Retinal pigment epithelial cell (primary cell): Measurements from ENCODE around the gene RAB3D.

ENCODE experiments used
- DNase-seq: peaks from one replicate; pipeline ENCODE4 v3.0.0-alpha.2; 2010; ENCODE audit warnings: low read depth
- H3K4me3 ChIP-seq: 2 replicates; pipeline ENCODE4 v1.5.1; 2011; ENCODE audit warnings: mild to moderate bottlenecking, low read length, control low read depth, moderate library complexity
- CTCF ChIP-seq: conservative IDR thresholded peaks from 2 replicates; pipeline ENCODE4 v1.5.1; 2011; ENCODE audit warnings: low read depth, low read length, control low read depth, inconsistent platforms

The RAB3D gene

GRCh38 chr19:11291415-11291814, 48.0 kb downstream of the RAB3D start:
- DNase-seq = no peak
- no peak overlapping the region for H3K4me3 ChIP-seq
- TF ChIP-seq CTCF = no peak

DNA sequence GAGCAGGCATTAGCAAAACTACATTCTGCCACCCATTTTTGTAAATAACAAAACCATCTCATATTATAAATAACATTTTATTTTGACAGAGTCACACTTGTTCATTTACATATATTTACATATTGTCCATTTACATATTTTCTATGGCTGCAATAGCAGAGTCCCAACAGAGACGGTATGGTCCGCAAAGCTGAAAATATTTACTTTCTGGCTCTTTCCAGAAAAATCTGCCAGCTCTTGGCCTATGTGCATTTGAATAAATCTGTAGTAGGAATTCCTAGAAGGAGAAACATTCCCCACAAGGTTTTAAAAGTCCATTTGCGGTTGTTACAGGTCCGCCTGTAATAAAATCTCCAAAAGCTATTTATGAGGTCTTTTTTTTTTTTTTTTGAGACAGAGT, 49.2 kb downstream of the RAB3D start:
- no peak for TF ChIP-seq CTCF
- DNase-seq = no peak

DNA sequence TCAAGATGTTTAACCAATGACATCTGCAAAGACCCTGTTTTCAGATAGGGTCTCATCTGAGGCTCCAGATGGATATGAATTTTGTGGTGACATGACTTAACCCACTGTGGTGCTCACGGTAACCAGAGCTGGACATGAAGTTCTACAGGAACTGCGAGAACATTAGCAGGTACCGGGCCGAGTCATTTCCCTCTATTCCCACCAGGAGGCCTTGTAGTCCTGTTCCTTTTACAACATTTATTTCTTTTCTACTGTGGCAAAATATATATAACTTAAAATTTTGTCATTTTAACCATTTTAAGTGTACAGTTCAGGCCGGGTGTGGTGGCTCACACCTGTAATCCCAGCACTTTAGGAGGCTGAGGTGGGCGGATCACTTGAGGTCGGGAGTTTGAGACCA, 51.1 kb downstream of the RAB3D start:
- peak; percentile 71 for TF ChIP-seq CTCF
- DNase-seq = no peak
- no peak overlapping the region for H3K4me3 ChIP-seq

More for the DNA sequence above, 49.2 kb downstream of the RAB3D start:
- no peak overlapping the region for H3K4me3 ChIP-seq

- TF ChIP-seq CTCF = peak; percentile 17
- no peak for DNase-seq
- H3K4me3 ChIP-seq = no peak overlapping the region
Observed at GRCh38 chr19:11286312-11286974, 53.0 kb downstream of the RAB3D start.

DNA sequence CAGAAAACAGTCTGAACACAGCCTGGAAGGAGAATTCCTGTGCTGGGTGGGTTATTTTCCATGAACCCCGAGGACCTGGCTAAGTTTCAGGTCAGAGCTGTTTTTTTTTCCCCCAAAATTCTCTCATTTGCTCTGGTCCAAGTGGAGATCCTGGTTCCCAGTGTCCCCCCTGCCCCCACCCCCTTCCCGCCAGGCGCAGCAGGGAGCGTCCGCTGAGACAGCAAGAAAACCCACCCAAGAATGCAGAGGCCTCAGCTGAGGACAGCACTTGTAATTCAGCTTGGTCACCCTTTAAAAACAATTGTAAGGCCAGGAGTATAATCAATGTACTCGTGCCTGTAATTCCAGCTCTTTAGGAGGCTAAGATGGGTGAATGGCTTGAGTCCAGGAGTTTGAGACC, 54.9 kb downstream of the RAB3D start:
- no peak for TF ChIP-seq CTCF
- H3K4me3 ChIP-seq = no peak overlapping the region
- no peak for DNase-seq

DNA sequence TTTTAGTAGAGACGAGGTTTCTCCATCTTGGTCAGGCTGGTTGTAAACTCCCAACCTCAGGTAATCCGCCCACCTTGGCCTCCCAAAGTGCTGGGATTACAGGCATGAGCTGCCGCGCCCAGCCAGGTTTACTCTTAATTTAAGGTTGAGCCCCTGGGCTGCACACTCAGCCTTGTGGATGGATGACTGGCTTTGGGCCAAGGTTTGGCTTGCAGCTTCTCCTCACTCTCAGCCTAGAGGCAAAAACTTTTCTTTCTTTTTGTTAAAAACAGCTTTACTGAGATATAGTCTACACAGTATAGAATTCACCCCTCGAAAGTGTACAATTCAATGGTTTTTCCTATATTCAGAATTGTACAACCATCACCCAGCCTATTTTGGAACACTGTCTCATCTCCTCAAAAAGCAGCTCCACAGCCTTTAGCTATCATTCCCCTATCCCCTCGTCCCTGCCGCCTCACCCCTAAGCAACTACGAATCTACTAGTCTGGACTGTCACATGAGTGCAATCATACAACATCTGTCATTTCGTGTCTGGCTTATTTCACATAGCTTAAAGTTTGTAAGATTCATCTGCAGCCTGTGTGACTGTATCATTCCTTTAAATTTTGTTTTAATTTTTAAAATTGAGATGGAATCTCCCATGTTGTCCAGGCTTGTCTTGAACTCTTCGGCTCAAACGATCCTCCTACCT, 58.0 kb downstream of the RAB3D start:
- TF ChIP-seq CTCF = no peak
- DNase-seq = no peak

More for the DNA sequence above, 58.0 kb downstream of the RAB3D start:
- no peak overlapping the region for H3K4me3 ChIP-seq
